Astrocyte of the hippocampus (primary cell): ENCODE results near the gene ANLN.
"Not testable (repeated sequence)": the region's sequence is repeated elsewhere in the genome, so short reads cannot be mapped to it uniquely, and the experiment has no call there.

Experiments
- DNase-seq: peaks from one replicate; pipeline ENCODE4 v3.0.0; 2011; ENCODE audit warnings: low read depth, low spot score

Gene ANLN

DNA sequence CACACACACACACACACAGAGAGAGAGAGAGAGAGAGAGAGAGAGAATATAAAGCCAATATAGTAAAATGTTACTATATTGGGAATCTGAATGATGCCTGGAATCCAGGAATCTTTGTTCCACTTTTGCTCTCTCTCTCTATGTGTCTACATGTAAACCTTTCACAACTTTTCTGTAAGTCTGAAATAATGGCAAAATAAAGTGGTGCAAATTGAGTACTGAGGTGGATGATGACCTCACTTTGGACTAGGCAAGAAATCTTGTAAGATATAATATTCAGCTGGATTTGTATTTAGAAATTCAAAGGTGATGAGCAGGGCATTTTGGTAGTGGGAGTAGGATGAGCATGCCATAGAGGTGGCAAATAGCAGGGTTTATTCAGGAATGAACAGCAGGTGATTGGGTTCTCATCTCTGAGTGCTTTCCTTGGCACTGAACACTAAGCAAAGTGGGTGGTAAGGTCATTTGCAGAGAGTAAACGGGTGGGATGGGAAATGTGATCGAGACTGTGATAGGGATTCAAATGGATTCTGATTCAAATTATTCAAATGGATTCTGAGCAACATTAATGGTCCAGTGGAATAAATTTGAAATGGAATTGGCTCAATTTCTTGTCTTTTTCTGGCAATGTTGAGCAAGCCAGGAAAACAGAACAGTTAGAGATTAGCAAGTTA is 9.7 kb upstream of the ANLN start:
- no peak for DNase-seq

DNA sequence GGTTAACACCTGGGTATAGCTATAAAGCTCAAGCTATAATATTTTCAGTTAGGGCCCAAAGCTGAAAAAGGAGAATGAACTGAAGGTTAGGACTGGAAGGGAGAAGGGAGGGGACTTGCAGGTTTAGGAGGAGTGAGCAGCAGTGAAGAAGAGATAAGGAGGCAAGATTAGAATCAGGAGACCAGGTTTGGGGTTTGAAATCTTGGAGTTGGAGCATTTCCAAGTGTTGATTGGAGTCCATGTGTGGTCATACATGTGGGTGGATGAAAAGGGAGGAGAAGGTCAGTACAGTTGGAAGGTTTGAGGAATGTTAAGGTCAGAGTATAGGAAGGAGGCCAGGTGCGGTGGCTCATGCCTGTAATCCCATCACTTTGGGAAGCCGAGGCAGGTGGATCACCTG is 8.6 kb upstream of the ANLN start:
- DNase-seq, result no peak

GRCh38 chr7:36383284-36383683 is 6.4 kb upstream of the ANLN start:
- not testable (repeated sequence) for DNase-seq

GRCh38 chr7:36385646-36386045 is 4.0 kb upstream of the ANLN start:
- DNase-seq, result not testable (repeated sequence)

DNA sequence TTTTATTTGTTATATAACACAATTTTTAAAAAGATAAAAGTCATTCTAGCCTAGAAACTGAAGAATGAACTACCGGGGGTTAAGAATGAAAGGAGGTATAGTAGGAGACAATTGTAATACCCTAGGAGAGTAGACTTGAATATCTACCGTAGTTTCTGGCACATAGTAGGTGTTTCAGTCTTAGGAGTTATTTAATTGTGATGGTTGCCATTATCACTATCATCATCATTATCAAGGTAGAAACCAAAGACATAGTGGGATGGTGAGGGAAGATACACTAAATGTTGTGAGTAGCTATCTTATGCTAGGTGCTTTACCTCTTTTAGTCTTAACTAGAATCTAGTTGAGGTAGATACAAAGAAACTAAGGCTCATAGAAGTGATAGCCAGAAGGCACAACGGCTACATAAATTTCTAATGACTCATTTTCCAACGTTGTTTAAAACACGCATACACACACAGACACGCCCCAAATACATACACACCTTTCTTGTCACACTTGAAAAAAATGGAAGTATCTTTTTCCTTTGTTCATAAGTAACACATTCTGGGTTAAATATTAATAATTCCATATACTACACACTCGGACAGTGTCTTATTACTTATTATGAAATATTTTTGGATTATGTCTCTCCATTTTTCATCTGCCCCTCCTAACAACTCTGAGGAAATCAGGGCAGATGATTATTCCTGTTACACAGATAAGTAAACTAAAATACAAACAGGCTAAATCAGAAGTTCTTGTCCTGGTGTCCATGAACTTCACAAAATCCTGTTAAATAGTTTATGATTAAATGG is 2.0 kb upstream of the ANLN start:
- no peak for DNase-seq

DNA sequence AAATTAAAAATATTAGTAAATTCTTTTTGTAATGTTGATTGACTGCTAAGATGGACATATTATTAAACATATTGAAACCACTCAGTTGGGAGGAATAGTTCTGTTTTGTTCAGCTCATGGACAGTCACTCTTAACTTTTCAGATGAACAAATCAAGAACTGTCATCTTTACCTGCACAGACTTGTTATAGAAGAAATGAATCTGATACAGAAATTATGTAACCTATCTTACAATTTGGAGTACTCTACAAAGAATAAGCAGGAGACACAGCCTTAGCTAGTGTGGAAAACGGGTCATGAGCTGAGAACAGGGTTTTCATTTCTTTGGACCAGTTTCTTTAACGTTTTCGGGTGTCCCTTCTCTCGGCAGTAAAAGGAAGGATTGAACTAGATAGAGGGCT is 1.2 kb upstream of the ANLN start:
- no peak for DNase-seq

GRCh38 chr7:36390199-36391090 is 783 bp downstream of the ANLN start:
- DNase-seq, result peak; percentile 95

DNA sequence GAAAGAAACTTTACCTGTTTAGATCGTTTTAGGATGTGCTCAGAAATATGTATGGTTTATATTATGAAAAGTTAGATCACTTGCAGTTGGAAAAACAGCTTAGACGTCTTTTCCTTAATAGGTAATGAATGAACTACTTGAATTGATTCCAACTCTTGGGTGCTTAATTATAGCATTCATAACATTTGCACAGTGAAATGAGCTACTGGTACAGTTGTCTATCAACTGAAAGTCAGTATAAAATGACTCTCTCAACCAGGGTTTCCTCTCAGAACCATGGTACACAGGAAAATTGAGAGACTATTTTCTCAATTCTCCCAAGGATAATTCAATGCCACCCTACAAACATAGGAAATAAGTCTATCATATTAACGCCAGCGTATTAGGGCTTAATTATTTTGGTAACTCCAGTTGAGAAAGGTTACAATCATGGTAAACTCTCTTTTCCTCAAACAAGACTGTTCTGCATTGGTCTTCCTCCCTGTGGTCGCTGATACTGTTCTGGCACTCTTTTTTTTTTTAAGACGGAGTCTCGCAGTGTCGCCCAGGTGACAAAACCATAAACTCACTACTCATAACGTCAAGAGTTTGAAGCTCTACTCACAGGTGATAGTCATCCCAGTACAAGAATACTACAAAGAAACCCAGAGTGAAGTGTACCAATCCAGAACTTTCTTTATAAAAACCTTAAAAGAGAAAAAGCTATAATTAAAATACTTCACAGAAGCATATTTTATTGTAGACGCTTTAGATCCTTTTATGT is 2.0 kb downstream of the ANLN start:
- DNase-seq, result peak; percentile 39

DNA sequence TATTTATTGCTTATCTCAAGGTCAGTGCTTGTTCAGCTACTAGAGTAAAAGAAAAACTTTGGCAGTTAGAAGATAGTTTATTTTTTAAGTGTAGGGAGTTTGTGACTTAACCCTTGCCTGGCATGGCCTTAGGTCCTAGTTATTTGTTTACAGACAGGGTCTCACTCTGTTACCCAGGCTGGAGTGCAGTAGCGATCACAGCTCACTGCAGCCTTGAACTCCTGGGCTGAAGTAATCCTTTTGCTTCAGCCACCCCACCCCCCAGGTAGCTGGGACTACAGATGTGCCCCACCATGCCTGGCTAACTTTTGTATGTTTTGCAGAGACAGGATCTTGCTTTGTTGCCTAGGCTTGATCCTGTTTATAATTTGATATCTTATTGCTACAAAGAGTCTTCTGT is 4.2 kb downstream of the ANLN start:
- DNase-seq, result peak; percentile 20

GRCh38 chr7:36395171-36395894 is 5.7 kb downstream of the ANLN start:
- DNase-seq, result no peak

- peak; percentile 82 for DNase-seq
Observed at GRCh38 chr7:36396150-36396549, 6.5 kb downstream of the ANLN start.

DNA sequence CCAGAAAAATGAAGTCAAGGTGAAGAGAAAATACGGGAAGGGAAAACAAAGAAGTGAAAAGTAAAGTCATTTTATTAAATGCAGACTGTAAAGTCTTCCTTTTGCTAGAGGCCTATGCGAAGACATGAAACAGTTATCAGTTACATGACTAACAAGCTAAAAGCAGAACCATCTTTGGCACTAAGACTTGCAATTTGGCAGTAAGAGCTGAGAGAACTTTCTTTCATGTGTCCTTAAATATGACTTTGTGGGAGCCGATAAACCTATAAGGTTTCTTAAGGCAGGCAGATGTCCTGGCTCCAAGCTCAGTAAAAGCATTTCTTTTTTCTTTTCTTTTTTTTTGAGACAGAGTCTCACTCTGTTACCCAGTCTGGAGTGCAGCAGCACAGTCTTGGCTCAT is 10.4 kb downstream of the ANLN start:
- DNase-seq, result no peak

DNA sequence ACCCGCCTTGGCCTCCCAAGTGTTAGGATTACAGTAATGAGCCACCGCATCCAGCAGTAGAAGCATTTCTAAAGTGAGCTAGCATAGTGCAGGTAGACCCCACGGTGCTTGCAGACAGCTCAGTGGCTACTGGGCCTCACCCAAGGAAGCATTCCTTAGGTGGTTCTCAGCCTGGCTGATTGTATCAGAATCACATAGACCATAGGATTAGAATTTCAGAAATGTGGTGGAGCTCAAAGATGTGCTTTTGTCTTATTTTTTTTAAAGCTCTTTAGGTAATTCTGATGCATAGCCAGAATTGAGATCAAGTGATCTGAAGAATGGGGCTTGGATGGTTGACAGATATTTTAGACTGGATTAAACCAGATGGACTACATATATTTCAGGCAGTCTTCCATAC is 10.9 kb downstream of the ANLN start:
- DNase-seq, result peak; percentile 78

DNA sequence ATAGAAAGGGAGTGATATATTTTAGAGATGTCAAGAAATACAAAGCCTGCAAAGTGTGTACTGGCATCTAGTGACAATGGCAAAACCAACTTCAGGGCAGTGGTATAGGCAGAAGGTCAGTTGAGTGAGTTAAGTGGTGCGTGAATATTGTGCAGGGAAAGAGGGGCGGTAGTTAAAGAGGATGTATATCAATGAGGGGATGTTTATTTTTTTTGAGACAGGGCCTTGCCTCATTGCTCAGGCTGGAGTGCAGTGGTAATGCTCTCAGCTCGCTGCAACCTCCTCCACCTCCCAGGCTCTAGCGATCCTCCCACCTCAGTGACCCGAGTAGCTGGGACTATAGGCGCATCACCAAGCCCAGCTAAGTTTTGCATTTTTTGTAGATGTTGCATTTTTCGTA is 13.8 kb downstream of the ANLN start:
- no peak for DNase-seq

GRCh38 chr7:36404639-36405408 is 15.2 kb downstream of the ANLN start:
- DNase-seq, result no peak

GRCh38 chr7:36405409-36405803 is 15.7 kb downstream of the ANLN start:
- DNase-seq, result no peak

GRCh38 chr7:36406156-36406555 is 16.5 kb downstream of the ANLN start:
- DNase-seq, result peak; percentile 78

- no peak for DNase-seq
Observed at GRCh38 chr7:36407636-36408550, 18.2 kb downstream of the ANLN start.

DNA sequence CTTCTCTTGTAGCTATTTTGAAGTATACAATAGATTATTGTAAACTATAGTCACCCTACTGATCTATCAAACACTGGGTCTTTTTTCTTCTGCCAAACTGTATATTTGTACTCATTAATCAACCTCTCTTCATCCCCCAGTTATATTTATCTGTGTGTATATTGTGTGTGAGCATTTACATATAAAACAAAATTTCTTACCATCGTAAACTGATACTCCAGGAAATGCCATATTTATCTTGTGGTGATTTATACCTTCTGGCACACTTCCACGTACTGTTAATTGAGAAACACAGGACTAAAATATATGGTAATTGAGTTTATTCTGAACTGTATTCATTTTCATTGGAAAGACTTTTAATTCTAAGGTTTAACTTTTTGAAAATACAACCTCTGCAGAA is 18.9 kb downstream of the ANLN start:
- no peak for DNase-seq
